Left lung (tissue), 10 donors: Measurements from ENCODE around the gene RILPL2. TPM values are rescaled to one million over a fixed set of nuclear protein-coding genes. Genes with fewer than 3 reads are reported as not detected.
A peak's percentile ranks its signal among the peaks of the same experiment; 100 is the strongest.

Source experiments
- ATAC-seq: fragments of 200-7000 bp; cut with Tn5 transposase; one replicate; pipeline ENCODE4 v1.9.1; 2020; ENCODE audit warnings: moderate library complexity
- DNase-seq, 4 donors: peaks; one replicate each; pipeline ENCODE4 v3.0.0-alpha.2; 2013 to 2020
- H3K27ac ChIP-seq, 2 donors: fragments of 200-600 bp; sonication (generic) in 1 of 2; one replicate each; pipeline versions ENCODE4 v1.5.0 to v1.8.0; 2020 to 2021
- H3K27me3 ChIP-seq, 2 donors: fragments of 200-600 bp; sonication (generic) in 1 of 2; one replicate each; pipeline versions ENCODE4 v1.5.0 to v1.8.0; 2020 to 2021
- H3K36me3 ChIP-seq, 2 donors: fragments of 200-600 bp; sonication (generic) in 1 of 2; one replicate each; pipeline versions ENCODE4 v1.5.0 to v1.8.0; 2020 to 2021
- H3K4me1 ChIP-seq, 2 donors: fragments of 200-600 bp; one replicate each; pipeline ENCODE4 v1.8.0; 2021
- H3K4me3 ChIP-seq, 2 donors: fragments of 200-600 bp; sonication (generic) in 1 of 2; one replicate each; pipeline versions ENCODE4 v1.5.0 to v1.8.0; 2020 to 2021; ENCODE audit warnings: mild to moderate bottlenecking in 1 of 2
- H3K9me3 ChIP-seq, 2 donors: fragments of 200-600 bp; sonication (generic) in 1 of 2; one replicate each; pipeline versions ENCODE4 v1.5.0 to v1.8.0; 2020 to 2021
- CTCF ChIP-seq, 2 donors: fragments of 200-600 bp; sonication (generic) in 1 of 2; IDR thresholded peaks; one replicate each; pipeline versions ENCODE4 v1.5.0 to v1.8.0; 2021; ENCODE audit warnings: antibody characterized with exemption in 2 of 2
- intact Hi-C, 2 donors: fragments of 100-400 bp; cut with DNase I; formaldehyde crosslinking; loops; one replicate each; pipeline versions ENCODE4 v1.11.2 to v1.14.2; 2022
- polyA plus RNA-seq, 6 donors: library from polyadenylated mRNA; unstranded; fragments of 120-200 nt; gene quantifications; one replicate each; pipeline ENCODE4 v1.2.1, GENCODE V29; 2013; ENCODE audit not compliant: insufficient read length in 6 of 6
- total RNA-seq, 2 donors: library from RNA; stranded (reverse); fragmentation: NEBNext Ultra II Directional; extraction: Animal tissue kit (Norgen Biotek cat#: 25700); gene quantifications; one replicate each; pipeline ENCODE4 v1.2.1, GENCODE V29; 2021
- donor health status: DM: no; HTN: yes; CAD: no.
- donor health status: DM: no; HTN: no; CAD: no.

RILPL2 gene
- total and polyA plus RNA-seq, 8 donors: 4.6 to 14.0 (median 5.4) TPM

GRCh38 chr12:123391546-123392343 is 44.7 kb downstream of the RILPL2 start:
- Histone ChIP-seq H3K9me3 (no peaks in the 10 kb centered on the region), H3K4me1 (peaks cover 28 to 51% of the 10 kb centered on the region in 2 donors), H3K4me3 (no peak overlapping the region), H3K36me3 (peaks cover 0 to 60% of the 10 kb centered on the region in 2 donors), H3K27me3 (no peaks in the 10 kb centered on the region), H3K27ac (peak overlapping the region in 1 of 2 donors; percentile 89)
- intact Hi-C loops: no loop called here
- DNase-seq: no peak
- ATAC-seq: no peak
- TF ChIP-seq CTCF (IDR thresholded peaks at IDR 0.05): no peak

- H3K36me3 ChIP-seq: peaks cover 0 to 50% of the 10 kb centered on the region in 2 donors
- ATAC-seq (peak; percentile 42), DNase-seq (peak in 2 of 4 donors; percentile 25 to 42)
- peaks cover 27 to 53% of the 10 kb centered on the region in 2 donors for H3K4me1 ChIP-seq
- no peaks in the 10 kb centered on the region for H3K9me3 ChIP-seq
- no peaks in the 10 kb centered on the region for H3K27me3 ChIP-seq
- intact Hi-C loops: no loop called here
- H3K27ac ChIP-seq: peak overlapping the region; percentile 85 to 89
- no peak for TF ChIP-seq CTCF (IDR thresholded peaks at IDR 0.05)
- peak overlapping the region; percentile 61 to 81 for H3K4me3 ChIP-seq
Observed at GRCh38 chr12:123390498-123391426, 45.7 kb downstream of the RILPL2 start.

GRCh38 chr12:123389560-123390351 is 46.7 kb downstream of the RILPL2 start:
- Histone ChIP-seq H3K27ac (peak overlapping the region; percentile 85 to 89), H3K36me3 (peaks cover 0 to 40% of the 10 kb centered on the region in 2 donors), H3K9me3 (no peaks in the 10 kb centered on the region), H3K27me3 (no peaks in the 10 kb centered on the region), H3K4me1 (peaks cover 30 to 63% of the 10 kb centered on the region in 2 donors), H3K4me3 (peak overlapping the region; percentile 61 to 81)
- intact Hi-C loops: loop anchor here in 1 of 2 donors (5.0 kb wide), 1 partner anchor 193 kb away; the partner anchor contains the start of gene TMED2
- DNase-seq: peak; percentile 16 to 91 (median 66)
- no peak for TF ChIP-seq CTCF (IDR thresholded peaks at IDR 0.05)
- ATAC-seq: peak; percentile 77

- no peak for TF ChIP-seq CTCF (IDR thresholded peaks at IDR 0.05)
- Histone ChIP-seq H3K4me3 (peak overlapping the region; percentile 61 to 81), H3K36me3 (peaks cover 0 to 33% of the 10 kb centered on the region in 2 donors), H3K4me1 (peaks cover 31 to 70% of the 10 kb centered on the region in 2 donors), H3K27ac (peak overlapping the region; percentile 85 to 89), H3K27me3 (no peaks in the 10 kb centered on the region), H3K9me3 (no peaks in the 10 kb centered on the region)
- intact Hi-C loops: loop anchor here in 1 of 2 donors (5.0 kb wide), 1 partner anchor 193 kb away; the partner anchor contains the start of gene TMED2
- no peak for DNase-seq
- ATAC-seq: no peak
Observed at GRCh38 chr12:123388951-123389559, 47.4 kb downstream of the RILPL2 start.
